Esophagus muscularis mucosa (tissue), 4 donors: ENCODE data around the gene RNASE7.

Experiments used
- EP300 ChIP-seq: sonication (generic); formaldehyde crosslinking; IDR thresholded peaks from one replicate; pipeline ENCODE4 v1.6.1; 2017; ENCODE audit warnings: antibody characterized with exemption
- POLR2A ChIP-seq: fragments of 450-650 bp; IDR thresholded peaks from one replicate; pipeline ENCODE4 v1.6.1; 2017; ENCODE audit warnings: antibody characterized with exemption, moderate library complexity, mild to moderate bottlenecking, low read depth
- TF ChIP-seq, protein P1 (sequence below), 3 experiments: fragments of 200-600 bp in 2 of 3; fragments of 450-650 bp in 1 of 3; sonication (generic) in 2 of 3; IDR thresholded peaks; one replicate each; pipeline ENCODE4 v1.5.1; 2017 to 2019; ENCODE audit warnings: antibody characterized with exemption in 3 of 3, mild to moderate bottlenecking in 2 of 3, moderate library complexity in 1 of 3

DNA sequence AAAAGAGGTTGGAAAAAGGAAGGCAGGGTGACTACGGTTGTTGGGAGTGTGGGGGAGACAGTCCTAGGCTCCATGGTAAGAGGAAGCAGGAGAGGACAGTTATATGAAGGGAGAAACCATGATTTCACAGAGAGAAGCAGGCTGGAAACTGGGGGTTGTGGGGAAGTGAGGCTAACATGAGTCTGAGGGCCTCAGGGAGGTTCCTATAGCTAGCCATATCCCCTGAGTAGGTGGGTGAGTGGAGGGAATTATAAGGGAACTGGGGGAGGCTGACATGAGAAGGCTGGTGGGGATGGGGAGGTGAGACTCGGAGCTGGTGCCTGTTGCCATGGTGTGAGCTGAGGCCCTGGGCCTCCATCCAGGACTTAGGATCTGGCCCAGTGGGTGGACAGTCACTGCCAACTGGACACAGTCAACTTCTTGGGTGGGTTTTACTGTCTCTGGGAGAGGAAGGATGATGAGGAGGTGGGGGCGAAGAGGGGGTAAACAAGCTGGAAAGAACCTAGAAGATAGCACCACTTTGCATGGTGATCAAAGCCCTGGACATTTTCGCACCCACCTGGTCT, 8.9 kb upstream of the RNASE7 start:
- TF ChIP-seq, protein P1, sequence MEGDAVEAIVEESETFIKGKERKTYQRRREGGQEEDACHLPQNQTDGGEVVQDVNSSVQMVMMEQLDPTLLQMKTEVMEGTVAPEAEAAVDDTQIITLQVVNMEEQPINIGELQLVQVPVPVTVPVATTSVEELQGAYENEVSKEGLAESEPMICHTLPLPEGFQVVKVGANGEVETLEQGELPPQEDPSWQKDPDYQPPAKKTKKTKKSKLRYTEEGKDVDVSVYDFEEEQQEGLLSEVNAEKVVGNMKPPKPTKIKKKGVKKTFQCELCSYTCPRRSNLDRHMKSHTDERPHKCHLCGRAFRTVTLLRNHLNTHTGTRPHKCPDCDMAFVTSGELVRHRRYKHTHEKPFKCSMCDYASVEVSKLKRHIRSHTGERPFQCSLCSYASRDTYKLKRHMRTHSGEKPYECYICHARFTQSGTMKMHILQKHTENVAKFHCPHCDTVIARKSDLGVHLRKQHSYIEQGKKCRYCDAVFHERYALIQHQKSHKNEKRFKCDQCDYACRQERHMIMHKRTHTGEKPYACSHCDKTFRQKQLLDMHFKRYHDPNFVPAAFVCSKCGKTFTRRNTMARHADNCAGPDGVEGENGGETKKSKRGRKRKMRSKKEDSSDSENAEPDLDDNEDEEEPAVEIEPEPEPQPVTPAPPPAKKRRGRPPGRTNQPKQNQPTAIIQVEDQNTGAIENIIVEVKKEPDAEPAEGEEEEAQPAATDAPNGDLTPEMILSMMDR (IDR thresholded peaks at IDR 0.05), result no peak
- no peak for TF ChIP-seq EP300
- no peak for TF ChIP-seq POLR2A
